Stimulated activated CD8-positive, alpha-beta memory T cell treated with anti-CD3 and anti-CD28 coated beads, Interleukin-7, amount 100 ng/mL, for 1 hour (primary cell): ENCODE data around the gene FKBP5.

Experiments used
- DNase-seq, 2 donors: peaks; one replicate each; pipeline ENCODE4 v3.0.0-alpha.2; 2020; ENCODE audit warnings: low read depth in 2 of 2

FKBP5 gene

DNA sequence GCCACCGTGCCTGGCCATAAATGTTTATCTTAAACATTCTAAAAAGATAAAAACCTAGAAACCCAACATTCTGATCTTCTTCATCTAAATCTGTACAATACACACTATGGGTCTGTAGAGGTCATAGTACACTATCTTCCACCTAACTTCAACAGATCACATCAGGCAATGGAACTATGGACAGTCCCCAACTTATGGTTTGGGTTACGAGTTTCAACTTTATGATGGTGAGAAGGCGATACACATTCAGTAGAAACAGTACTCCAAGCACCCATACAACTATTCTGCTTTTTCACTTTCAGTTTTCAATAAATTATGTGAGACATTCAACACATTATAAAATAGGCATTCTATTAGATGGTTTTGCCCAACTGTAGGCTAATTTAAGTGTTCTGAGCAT is 23.1 kb downstream of the FKBP5 start:
- DNase-seq = no peak

DNA sequence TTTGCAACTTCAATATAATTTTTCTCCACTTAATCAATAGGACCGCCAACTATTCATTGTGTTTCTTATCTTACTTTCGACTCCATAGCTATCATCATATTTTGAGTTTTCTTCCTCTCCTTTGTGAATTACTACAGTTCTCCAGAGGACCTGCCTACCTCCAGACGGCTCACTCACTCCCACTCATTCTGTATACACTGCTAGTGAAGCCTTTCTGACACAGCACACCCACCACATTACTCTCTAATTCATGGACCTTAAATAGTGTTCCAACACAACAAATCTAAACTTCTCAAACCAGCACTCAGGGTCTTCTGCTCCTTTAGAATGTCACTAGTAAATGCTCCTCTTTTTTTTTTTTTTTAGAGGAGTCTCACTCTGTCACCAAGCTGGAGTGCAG is 23.8 kb downstream of the FKBP5 start:
- DNase-seq = no peak

DNA sequence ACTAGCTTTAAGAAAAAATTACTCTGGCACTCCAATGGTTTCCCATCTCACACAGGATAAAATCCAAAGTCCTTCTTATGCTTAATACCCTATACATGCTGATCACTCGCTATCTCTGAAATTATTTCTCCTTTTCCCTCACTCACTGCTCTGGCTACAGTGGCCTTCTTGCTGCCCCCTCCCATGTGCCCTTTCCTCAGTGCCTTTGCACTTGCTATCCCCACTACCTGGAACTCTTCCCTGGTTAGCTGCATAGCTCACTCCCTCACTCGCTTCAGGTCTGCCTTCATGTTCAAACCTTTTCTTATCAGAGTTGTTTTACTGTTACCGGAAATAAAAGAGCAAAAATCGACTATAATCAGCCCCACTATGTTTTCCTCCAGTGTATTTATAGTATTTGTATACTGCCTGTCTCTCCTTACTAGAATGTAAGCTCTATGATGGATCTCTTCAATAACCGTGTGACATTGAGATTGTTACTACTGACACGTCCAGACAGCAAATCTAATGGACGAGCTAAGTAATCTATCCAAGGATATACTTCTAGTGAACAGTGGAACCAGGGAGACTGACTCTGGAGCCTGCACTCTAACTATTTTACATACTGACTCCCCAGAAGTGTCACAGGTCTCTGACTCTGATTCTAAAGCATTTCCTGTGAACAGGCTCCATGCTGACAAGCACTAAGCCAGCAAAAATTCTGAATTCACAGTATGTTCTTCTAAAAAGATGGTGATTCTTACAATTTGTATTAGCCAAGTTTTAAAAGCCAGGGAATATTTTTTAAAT is 25.1 kb downstream of the FKBP5 start:
- DNase-seq = no peak

DNA sequence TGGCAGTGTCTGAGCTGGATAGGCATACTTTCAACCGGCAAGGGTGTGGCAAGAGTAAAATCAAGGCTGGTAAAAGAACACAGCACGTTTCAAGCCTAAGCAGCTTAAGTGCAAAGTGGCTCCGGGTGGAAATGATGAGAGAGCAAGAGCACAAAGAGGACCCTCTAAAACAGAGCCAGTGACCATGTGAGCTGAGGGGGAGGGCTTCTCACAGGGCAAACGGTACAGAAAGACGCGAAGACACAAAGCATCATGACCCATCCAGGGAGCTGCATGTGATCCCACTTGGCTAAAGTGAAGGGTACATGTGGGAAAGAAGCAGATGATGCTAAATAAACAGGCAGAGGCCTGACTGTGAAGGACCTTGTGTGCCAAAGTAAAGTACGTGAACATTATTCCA is 25.7 kb downstream of the FKBP5 start:
- no peak for DNase-seq

DNA sequence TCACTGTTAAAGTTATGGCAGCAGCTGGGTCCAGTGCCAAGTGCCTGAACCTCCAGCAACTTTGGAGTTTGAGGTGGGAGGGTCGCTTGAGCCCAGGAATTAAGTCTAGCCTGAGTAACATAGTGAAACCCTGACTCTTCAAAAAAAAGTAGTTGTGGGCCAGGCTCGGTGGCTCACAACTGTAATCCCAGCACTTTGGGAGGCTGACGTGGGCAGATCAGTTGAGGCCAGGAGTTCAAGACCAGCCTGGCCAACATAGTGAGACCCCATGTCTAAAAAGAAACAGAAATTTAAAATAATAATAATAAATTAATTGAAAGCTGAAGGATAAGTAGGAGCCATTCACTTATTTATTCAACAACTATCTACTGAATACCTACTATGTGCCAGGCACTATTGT is 33.8 kb downstream of the FKBP5 start:
- no peak for DNase-seq

DNA sequence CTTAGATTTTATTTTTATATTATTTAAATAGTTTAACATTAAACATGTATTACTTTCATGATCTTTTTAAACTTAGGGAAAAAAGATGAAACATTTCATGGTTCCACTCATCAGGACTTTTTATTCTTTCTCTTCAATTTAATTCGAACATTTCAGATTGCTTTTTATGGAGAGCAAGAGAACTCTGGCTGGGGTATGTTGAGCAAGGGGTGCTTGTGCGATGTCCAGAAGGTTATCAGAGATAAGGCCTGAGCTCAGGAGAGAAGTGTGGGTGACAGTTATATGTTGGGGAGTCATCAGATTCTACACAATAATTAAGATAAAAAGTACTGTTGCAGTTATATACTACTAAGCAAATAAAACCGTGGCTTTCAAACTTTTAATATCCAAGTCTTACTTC is 37.5 kb downstream of the FKBP5 start:
- DNase-seq = no peak

DNA sequence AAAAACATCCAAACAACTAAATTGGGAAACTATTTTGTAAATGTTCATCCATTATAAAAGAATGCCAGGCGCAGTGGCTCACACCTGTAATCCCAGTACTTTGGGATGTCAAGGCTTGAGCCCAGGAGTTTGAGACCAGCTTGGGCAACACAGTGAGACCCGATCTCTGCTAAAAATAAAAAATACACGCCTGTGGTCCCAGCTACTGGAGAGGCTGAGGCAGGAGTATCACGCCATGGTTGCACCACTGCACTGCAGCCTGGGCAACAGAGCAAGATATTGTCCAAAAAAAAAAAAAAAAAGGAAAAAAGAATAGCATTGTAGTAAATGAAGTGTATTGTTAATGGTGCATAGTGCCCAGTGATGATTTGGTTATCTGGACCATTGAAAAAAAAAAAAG is 38.7 kb downstream of the FKBP5 start:
- DNase-seq = no peak

DNA sequence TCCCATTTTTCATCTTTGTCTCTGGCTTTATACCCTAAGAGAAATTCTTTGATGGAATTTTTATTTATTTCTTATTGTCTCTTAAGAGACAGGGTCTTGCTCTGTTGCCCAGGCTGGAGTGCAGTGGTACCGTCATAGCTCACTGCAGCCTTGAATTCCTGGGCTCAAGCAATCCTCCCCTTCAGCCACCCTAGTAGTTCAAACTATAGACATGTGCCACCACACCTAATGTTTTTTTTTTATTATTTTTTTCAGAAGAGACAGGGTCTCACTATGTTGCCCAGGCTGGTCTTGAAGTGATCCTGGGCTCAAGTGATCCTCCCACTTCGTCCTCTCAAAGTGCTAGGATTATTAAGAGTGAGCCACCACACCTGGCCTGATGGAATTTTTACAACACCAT is 40.5 kb downstream of the FKBP5 start:
- DNase-seq = no peak

DNA sequence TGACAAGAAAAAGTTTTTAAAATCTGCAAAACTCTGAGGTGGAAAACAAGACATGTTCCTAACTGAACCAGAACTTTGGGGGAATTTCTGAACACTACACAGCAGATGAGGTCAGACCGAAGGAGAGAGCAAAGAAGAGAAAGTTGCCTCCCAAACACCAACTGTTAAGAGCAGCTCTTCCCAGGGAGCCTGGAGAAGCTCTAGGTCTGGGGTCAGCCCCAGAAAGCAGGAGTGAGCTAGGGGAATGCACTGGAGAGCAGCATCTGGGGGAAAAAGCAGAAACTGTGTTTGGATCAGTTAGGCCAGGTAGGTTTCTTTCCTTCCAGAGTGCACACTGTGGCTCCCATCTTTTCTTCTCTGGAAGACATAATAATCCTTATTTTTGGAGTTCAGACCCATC is 41.3 kb downstream of the FKBP5 start:
- no peak for DNase-seq

DNA sequence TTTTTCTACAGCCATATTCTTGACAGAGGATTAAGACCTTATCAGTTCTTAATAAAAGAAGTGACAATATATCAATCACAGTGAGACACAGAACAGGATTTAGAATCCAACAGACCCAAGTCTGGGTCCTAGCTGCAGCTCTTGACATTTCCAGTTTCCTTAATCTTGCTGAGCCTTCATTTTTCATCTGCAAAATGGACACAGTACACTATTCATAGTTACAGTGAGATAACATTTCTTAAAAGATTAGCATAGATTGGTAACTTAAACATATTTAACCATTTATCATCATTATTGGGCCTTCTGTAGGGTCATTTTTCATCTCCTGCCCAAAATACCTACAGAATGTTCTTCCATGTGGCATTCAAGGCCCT is 45.6 kb downstream of the FKBP5 start:
- no peak for DNase-seq

DNA sequence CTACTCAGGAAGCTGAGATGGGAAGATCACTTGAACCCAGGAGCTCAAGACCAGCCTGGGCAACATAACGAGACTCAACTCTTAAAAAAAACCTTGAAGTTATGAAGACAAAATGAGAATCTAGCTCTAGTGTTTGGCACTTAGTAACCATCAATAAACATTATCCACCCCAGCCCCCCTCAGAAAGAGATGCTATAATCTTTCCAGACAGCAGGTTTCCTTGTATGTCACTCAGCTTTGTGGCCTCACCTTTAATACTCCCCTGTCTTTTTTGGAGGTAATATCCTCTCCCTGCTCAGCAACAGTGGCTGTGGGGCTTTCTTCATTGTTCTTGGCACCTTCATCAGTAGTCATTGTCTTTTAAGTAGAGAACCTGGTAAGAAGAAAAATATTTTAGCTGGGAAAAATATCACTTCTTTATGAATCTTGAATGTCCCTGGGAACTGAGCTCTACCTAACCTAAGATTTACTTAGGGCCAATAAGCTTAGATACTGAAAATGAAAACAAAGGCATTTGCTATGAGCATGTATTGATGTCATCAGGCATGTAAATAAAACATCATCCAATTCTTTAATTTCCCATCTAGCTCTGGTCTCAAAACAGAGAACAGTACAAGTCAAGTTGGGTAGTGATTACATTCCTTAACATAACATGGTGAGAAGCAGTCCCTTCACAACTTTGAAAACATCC is 46.1 kb downstream of the FKBP5 start:
- no peak for DNase-seq

DNA sequence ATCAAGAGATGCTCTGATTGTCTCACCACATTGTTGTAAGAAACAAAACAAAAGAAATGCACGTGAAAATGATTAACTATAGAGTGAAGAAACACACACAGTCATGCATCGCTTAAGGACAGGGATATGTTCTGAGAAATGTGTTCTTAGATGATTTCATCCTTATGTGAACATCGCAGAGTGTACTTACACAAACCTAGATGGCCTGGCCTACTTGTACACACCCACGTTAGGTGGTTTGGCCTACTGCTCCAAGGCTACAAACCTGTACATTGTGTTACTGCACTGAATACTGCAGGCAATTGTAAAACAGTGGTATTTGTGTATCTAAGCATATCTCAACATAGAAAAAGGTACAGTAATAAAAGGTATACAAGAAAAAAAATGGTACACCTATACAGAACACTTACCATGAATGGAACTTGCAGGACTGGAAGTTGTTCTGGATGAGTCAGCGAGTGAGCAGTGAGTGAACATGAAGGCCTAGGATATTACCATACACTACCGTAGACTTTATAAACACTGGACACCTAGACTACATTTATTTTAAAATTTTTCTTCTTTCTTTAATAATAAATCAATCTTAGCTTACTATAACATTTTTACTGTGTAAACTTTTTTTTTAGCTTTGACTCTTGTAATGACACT is 48.6 kb downstream of the FKBP5 start:
- DNase-seq = no peak

DNA sequence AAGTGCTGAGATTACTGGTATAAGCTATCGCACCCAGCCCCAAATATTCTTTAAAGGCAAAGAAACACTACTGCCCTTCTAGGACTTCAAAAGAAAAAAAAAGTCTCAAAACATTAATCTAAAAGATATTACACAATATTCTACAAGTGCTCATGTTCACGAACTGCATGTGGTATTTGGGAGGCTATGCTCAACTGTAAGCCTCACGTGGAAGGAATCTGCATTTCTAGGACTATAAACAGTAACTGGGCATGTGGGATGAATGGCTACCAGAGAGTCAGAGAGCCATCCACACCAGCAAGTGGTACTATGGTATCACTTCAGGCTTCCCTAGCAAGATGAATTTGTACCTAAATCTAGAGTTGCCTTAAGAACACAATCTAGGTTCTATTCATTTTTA is 50.0 kb downstream of the FKBP5 start:
- DNase-seq = no peak

DNA sequence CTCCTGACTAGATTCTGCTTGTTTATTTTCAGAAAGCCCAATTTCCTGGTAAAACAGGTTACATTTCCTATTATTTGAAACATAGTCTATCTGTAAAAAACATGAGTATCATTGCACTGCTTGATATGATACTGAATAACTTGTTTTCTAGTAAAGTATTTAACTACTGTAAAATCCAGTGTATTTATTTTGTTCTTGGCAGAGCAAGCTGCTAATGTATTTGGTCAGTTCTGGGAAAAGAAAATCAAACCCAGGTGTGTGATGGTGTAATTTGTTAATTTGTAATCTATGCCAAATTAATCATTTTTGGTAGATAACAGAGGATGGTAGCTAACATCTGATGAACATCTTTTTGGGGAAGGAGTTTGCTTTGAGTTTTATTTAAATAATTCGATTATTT is 50.8 kb downstream of the FKBP5 start:
- no peak for DNase-seq

DNA sequence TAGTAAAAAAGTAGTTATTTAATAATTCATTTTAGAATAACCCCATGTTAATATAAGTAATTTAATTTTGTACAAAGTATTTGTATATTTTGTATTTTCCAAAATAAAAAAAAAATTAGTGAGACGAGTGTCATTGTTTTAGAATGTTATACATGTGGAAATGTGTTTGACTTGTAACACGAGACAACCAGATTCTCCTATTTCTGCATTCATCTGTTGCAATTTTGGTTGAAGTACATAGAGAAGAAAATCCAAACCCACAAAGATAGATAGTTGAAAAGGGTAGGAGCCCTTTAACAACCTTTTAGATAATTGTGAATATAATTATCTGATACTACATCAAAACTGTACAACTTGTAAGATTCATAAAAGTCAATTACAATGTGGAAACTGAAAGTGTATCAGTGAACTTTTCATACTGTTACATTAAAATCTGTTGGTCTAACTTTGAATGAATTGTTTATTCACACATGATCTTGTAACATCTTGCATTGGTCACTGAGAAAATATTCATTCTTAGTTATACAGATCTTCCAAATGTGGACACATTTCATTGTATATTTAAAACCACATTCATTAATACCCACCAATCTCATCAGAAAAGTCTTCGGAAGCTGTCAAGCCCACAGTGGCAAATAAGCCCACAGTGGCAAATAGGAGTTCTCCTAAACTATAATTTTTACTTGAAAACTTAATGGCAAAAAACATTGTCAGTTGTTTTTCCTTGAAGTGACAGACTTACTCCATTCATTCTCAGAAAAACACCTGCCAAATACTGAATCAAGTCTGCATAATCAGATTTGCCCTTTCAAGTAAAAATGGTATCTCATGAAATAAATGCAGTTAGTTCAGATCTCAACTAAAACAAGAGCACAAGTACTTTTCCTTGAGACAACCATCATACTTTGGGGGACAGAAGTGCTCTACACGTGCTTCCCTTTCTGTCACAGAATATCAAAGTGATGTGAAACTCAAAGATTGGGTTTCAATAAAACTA is 52.8 kb downstream of the FKBP5 start:
- DNase-seq = no peak

DNA sequence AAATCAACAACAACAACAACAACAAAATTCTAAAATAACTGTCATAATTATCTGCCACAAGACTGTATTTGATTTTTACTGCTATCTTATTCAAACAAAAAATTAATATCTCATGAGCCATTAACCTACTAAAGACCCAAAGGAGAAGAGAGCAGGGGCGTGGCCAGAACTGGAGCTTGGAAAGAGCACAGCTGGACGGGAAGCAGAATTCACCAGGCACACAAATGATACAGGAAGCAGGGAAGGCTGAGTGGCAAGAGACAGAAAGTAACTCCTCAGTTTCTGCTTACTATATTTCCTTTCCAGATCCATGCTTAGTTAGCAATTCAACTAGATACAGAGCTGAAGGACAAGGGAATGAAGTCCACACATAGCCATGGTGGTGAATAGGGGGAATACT is 54.4 kb downstream of the FKBP5 start:
- DNase-seq = no peak

DNA sequence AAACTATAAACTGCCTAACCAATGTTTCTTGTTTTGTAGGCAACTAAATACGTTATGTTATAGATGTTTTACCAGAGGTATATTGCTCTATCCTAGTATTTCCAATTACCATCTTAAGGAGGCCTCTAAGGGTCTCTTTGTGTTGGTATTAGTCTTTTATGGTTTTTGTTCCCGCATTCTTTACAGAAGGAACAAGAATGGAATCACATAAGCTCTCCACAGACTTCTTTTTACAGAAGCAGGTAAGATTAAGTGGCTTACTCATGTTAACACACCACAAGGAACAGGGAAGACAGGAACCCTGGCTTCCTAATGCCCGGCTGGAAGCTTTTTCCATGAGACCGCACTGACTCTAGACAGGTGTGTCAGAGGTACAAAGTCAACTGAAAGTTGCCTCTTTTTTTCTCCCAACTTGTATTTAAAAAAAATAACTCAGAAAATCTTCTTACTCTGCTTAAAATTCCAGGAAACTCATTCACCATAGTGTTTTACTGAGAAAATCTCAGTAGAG is 55.1 kb downstream of the FKBP5 start:
- no peak for DNase-seq

DNA sequence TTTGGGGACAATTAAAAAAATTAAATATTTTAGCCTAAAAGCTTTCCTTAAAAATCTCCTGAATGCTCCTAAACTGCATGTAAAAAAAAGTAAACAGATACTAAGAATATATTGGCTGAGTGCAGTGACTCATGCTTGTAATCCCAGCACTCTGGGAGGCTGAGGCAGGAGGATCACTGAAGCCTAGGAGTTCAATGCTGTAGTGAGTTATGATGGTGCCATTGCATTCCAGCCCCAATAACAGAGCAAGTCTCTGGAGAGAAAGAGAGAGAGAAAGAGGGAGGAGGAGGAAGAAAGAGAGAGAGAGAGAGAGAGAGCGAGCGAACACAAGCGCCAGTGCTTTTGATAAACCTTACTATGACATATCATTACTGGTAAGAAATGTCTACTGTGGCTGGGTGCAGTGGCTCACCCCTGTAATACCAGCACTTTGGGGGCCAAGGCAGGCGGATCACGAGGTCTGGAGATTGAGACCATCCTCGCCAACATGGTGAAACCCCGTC is 58.8 kb downstream of the FKBP5 start:
- no peak for DNase-seq

DNA sequence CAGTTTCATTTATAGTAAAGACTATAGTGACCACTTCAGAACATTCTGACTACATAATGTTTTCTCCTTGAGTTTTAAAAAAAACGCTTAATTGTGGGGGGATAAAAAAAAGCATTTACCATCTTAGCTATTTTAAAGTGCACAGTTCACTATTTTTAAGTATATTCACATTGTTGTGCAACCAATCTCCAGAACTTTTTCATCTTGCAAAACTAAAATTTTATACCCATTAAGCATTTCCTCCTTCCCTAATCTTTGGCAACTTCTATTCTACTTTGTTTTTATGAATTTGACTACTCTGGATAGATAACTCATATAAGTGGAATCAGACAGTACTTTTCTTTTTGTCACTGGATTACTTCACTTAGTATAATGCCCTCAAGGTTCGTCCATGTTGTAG is 62.3 kb downstream of the FKBP5 start:
- no peak for DNase-seq

DNA sequence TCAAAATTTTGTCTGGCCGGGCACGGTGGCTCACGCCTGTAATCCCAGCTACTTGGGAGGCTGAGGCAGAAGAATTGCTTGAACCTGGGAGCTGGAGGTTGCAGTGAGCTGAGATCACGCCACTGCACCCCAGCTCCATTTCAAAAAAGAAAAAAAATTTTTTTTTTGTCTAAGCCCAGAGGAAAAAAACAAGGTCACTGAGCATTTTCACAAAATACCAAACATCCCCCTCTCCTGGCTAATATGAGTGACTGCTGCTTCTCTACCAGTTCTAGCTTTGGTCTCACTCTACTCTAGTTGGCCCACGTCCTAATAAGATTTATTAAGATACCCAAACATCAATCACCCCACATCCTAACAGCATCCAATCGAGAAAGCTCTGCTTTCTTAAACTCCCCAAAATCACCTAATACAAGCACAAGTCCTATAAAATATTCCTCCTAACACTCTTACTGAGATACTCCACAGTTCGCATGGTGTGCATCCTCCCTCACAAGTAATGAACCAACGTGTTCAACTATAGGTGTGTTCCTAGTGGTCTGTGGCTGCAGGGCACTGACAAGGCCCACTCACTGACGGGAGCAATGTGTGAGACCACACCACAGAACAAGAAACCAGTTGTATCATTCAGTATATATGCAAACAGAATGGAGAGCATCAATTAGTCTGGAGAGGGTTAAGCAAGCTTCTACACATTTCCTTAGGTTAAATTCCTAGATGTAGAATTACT is 64.2 kb downstream of the FKBP5 start:
- DNase-seq = no peak

DNA sequence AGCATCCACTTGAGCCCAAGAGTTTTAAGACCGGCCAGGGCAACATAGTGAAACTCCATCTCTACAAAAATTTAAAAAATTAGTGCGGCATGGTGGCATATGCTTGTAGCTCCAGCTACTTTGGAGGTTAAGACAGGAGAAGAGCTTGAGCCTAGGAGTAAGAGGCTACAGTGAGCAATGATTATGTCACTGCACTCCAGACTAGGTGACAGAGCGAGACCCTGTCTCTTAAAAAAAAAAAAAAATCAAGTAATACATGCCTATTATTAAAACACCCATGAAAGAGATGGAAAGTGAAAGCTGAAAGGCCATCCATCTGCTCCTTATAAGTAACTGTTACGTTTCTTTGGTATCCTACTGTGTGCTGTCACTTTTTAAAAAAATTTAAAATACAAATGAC is 66.4 kb downstream of the FKBP5 start:
- no peak for DNase-seq
